Measurements from ENCODE around the gene ZNF579.

The ZNF579 gene

DNA sequence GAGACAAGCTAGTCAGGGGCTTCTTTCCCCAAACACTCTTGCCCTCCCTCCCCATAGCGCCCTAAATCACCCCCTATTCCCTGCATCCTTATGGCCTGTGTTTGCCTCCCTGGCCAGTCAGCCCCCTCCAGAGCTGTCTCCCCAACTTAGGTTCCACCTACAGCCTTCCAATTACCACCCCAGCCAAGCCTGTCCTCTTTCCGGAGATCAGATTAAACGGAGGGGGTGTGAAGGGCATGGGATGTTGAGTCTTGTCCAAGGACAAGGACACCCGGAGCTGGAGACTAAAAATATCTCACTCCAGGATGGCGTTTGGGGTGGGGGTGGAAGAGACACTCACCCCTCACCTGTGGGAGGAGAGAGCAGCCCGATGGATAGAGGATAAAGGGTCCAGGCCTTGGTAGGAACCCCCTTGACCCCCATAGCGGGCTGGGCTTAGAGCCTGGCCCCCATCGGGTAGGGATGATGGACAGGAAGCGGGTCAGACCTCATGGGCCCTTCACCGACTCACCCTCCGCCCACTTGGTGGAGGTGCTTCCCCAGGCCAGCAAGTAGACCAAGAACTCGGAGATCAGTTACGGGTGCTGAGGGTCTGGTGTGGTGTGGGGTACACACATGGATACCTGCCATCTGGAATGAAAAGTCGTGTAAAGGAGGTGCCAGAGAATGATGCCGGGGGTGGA, 30.8 kb upstream of the ZNF579 start:
- no peak for DNase-seq

DNA sequence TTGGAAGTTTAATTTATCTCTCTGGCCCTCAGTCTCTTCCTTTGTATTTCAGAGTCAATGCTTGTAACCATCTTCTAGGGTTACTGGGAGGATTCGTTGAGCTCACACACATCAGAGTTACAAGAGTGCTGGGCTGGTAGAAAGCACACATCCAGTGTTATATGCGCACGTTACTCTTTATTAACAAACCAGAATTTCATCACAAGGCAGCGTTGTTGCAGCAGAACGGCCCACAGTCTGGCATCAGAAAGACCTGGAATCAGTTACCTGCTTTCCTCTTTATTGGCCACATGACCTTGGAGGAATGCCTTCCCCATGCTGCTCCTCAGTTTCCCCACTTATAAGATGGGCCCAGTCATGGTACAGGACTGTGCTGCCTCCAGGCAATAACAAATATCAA, 28.7 kb upstream of the ZNF579 start:
- DNase-seq = no peak

DNA sequence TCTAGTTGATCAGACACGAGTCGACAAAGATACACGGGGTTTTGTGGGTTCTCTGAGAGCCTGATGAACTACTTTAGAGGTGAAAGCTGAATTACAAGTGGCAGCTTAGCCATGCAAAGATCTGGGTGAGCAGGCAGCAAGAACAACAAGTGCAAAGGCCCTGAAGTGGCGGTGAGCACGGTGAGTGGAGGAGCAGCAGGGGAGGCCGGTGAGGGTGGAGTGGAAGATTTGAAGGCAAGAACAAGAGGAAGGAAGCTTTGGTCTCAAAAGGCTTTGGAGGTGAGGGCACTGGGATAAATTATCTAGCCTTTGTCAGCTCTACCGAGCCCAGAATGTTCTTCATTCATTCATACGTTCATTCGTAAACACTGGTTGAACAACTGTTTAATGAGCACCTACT, 26.2 kb upstream of the ZNF579 start:
- no peak for DNase-seq

DNA sequence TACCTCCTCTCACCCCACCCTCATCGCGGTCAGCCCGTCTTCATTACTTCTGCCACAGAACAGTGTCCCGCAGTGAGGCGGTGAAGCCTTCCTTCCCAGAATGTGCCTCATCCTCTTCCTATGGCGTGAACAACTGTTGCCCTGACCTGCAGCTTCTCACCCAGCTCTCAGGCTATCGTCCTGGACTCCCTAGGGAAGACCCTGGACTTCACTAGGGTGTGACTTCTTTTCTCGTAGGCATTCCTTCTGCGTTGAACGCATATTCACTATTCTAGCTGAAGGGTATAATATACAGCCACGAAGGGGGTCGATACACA, 25.8 kb upstream of the ZNF579 start:
- no peak for DNase-seq

DNA sequence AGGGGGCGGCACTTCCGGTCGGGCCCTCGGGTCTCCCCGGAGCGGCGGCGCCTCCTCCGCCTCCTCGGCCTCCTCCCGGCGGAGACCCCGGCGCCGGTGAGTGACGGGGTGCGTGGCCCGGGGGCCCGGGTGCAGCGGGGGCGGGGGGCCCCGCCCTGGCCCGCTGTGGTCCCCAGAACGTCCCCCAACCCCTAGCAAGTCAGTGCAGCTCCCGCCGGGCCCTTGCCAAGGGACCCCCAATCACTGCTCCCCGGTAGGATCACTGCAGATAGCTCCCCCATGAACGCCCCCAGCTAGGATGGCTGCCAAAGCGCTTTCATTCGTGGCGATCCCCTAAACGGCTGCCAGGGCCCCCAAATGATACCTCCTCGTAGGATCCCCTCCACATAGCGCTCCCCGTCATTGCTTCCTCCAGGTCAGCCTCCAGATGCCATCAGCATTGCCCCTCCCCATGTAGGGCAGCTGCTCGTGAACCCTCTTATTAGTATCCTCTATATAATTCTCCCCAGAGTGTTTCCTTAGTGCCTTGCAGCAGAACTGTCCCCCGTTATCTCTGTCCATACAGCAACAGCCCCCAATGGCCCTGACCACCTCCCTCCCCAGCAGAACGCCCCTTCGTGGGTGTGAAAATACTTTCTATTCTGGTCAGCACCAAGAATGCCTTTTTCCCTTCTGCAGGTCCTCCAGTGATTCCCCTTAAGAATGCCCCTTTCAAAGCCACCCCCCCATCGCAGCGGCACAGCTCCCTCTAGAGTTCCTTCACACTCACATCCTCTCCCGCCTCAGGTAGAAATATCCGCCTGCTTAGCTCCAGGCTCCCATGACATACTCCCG, 25.2 kb upstream of the ZNF579 start, which contains the start of gene ZNF865:
Gene ZNF865, plus strand, starts transcription at position 11 of the 834 bp plus-strand sequence. CDS start 7,972 bp downstream, outside the sequence.
- DNase-seq = peak; percentile 80

DNA sequence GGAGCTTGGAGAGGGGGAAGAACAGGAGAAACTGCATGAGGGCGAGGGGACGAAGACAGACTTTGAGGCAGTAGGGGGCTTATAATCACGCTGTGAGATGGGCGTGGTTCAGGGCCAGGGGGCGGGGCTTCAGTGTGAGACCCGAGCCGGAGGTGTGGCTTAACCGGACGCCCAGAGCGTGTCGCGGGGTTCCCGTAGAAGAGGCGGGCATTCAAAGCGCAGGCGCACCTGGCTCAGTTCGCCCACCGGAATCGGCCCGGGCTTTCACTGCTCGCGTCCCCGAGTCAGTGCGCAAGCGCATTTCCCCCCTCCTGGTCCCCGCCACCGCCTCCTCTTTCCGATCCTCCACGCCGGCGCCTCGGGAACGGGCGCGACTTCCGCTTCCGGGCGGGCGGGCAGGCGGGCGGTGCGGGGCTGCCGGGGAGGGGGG, 24.6 kb upstream of the ZNF579 start:
- peak; percentile 99 for DNase-seq

DNA sequence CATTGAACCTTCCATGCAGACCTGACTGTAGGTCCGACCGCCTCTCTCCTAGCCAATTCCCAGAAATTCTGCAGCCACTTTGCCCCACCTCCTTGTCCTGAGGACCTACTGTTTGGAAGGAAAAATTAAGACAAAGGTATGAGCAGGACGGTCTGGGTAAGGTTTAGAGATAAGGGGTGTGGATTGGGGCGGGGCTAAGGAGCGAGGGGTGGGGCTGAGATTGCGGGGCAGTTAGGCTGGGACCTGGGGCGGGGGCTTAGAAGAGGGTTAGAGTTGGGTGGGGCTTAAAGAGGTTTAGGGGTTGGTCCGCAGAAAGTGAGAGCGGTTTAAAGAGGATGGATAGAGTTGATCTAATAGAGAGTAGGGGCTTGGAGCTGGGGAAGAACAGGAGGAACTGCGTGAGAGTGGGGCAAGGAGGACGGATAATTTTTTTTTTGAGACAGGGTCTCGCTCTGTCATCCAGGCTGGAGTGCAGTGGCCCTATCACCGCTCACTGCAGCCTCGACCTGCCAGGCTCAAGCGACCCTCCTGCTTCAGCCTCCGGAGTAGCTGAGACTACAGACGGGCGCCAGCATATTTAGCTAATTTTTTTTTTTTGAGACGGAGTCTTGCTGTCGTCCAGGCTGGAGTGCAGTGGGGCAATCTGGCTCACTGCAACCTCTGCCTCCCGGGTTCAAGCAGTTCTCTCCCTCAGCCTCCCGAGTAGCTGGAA, 23.1 kb upstream of the ZNF579 start:
- no peak for DNase-seq

DNA sequence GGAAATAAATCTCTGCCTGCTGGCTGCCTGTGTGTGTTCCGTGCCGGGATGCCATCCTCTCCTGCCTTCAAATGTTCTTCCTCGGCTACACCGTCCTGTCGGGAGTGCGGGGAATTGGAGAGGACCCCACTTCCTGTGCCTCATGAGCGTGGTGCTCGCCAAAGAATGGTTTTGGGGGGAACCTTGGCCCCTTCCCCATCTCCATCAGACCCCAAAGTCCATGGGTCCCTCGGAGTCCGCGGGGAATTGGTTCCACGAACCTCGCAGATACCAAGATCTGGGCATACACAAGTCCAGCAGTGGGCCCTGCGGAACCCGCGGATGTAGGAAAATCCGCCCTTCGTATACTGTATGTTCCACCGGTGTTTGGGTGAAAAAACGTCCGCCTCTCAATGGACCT, 22.5 kb upstream of the ZNF579 start:
- DNase-seq = no peak

DNA sequence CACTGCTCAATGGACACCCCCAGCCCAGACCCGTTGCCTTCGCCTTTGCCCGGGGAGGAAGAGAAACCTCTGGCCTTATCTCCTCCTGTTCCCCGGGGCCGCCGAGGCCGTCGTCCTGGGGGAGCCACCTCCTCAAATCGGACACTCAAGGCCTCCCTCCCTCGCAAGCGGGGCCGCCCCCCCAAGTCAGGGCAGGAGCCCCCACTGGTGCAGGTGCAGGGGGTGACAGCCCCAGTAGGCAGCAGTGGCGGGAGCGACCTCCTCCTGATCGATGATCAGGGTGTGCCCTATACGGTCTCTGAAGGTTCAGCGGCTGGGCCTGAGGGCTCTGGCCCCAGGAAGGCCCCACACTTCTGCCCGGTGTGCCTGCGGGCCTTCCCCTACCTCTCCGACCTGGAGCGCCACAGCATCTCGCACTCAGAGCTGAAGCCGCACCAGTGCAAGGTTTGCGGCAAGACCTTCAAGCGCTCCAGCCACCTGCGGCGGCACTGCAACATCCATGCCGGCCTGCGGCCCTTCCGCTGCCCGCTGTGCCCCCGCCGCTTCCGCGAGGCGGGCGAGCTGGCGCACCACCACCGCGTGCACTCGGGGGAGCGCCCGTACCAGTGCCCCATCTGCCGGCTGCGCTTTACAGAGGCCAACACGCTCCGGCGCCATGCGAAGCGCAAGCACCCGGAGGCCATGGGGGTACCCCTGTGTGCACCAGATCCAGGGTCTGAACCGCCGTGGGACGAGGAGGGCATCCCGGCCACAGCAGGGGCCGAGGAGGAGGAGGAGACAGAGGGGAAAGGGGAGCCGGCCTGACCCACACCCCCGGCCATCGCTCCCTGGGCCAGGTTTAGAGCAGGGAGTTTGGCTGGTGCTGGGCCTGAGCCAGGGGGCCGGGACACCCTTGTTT, 21.7 kb upstream of the ZNF579 start:
- no peak for DNase-seq

DNA sequence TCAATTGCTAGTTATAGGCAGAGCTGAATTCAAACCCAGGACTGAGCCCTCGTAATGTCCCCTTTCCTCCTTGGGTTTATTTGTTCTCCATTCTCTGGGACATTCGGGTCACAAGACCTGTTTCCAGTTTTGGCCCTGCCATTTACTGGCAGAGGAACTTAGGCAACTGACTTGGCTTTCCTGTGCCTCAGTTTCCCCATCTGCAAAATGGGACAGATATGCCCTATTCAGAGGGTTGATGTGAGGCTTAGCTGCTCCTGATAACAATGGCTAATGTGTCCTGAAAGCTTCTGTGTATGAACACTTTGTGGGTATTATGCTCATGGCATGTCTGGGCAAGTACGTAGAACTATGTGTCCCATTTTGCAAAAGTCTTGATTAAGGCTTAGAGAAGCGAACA, 20.4 kb upstream of the ZNF579 start:
- DNase-seq = no peak

DNA sequence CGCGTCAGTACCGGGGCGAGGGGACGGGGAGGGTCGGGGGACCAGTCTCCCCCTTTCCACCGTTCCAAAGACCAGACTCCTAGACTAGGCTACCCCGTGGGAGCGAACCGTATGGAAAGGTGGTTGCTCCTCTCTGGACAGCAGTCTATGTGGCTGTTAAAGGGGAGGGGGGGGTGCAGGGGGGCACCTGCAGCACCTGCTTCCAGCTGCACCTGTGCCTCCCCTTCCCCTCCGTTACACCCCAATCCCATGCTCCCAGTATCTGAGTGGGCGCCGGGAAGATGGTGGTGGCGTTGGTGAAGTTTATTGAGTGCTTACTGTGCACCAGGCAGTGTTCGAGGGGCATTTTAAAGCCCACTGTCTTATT, 20.0 kb upstream of the ZNF579 start:
- DNase-seq = no peak

DNA sequence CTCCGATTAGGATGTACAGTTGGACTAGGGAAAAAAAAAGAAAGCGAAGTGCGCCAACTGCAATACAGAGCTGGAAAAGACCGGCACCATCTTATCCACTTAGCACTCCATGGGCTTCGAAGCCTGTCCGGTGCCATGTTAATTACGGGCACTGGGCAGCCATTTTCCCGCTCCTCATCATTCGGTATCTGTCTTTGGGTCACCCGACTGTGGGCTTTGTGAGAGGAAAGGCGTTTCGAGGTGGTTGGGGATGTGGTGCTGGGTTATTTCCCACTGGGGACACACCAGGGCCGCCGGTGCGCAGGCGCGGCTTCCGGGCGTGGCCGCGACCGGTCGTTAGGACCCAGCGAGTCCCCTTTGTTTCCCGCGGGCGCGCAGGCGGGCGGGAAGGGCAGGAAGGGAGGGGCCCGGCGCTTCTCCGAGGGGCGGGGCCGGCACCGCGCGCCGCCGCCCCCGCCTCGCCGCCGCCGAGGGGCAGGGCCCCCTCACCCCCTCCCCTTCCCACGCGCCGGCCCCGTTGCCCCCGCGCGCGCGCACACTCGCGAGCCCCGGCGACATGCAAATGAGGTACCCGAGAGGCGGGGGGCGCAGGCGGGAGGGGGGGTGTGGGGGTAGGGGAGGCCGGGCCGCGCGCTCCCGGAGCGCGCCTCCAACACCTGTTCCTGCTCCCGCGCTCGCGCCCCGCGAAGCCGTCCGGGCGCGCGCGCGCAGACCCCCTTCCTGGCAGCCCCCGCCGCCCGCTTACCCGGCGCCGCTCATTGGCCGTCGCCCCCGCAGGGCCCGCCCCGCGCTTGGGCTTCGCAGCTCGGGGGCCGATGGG, 19.4 kb upstream of the ZNF579 start, which contains the start of gene ZNF524:
Gene ZNF524, plus strand, starts transcription at position 447 of the 820 bp plus-strand sequence. CDS start 1,825 bp downstream, outside the sequence.
- DNase-seq = peak; percentile 85

DNA sequence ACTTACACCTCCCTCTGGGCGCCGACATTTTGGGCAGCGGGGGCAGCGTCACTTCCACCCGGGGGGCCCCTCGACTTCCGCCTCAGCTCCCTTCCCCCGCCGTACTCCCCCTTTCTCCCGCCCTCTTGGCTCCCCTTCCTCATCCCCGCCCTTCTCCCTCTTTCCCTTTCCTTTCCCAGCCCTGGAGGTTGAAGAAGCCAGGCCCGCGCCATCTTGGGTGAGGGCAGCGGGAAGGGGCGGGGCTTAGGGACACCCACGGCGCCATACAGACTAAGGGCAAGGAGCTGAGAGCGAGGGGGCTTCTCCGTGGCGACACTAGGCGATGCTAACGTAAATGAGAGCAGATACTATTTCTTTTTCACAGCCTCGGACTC, 18.8 kb upstream of the ZNF579 start, which contains the start of gene FIZ1:
Gene FIZ1, minus strand, starts transcription at position 50 of the 374 bp plus-strand sequence. CDS start 1,652 bp downstream, outside the sequence.
- peak; percentile 97 for DNase-seq

DNA sequence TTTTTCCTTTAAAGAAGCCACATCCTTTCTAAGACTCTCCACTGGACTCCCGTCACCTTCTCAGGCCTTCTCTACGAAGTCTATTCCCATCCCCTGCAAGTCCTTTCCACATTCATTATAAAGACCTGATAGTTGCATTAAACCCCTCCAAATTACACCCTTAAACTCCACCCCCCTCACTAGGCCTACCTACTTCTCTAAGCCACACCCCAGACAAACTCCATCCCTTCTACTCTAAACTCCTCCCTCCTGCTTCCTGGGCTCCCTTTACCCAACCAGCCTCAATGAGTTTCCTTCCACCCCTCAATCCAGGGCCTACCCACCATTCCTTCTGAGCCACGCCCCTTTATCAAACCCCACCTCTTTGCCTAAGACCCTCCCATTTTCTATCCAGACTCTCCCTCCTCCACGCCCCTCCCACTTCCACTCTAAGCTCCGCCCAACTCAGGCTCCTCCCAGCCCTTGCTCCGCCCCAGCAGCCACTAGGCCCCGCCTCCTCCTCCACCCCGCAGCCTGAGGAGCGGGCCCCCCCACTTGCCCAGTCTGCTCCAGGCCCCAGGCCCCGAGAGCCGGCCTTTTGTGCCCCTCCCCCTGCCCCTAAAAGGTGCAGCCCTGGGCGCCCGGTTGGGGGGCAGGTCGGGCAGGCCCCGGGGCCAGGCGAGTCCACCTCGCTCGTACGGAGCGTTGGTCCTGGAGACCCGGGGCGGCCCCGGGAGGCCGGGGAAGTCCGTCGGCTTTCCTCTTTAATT, 18.2 kb upstream of the ZNF579 start:
- DNase-seq = peak; percentile 97

DNA sequence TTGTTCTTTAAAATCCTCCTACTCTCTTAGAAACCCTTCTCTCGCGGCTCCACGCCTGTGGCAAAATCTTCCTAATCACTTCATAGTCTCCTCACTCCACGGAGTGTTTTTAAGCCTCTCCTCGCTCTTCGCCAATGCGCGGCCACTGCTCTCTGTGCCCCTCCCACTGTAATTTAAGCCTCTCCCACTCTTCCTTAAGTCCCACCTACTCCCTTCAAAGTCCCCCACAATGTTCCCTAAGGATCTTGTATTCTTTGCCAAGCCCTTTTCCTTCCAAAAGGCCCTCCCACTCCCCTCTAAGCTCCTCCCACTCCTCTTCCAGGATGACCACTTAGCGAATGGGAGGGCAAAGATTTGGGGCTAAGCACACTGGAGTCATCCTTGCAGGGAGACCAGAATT, 17.4 kb upstream of the ZNF579 start:
- no peak for DNase-seq

DNA sequence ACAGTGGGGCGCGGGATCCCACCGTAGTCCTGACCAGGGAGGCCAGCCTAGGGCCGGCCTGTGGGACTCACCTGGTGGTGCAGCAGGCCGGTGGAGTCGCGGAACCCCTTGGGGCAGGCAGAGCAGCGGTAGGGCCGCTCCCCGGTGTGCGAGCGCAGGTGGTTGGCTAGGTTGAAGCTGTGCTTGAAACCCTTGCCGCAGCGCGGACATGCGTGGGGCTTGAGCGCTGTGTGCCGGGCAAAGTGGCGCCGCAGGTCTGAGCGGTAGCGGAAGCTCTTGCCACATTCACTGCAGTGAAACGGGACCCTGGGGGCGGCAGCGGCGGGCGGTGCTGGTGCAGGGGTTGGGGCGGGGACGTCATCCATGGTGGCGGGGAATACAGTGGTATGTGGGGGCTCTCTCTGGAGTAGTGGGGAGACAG, 16.9 kb upstream of the ZNF579 start:
- no peak for DNase-seq

DNA sequence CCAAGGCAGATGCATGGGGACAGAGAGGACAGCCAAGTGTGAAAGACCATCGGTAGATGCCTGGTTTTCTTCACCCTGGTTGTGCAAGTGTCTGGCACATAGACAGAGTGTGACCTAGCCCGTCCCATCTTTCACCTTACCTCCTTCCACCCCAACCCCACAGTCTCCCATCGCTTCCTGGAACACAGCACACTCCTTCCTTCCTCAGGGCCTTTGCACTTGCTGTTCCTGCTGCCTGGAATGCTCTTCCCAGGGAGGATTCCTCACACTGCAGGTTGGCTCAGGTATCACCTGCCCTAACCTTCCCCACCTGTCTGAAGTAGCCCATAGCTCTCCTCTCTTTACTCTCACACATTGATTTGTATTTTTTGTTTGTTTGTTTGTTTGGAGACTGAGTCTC, 15.7 kb upstream of the ZNF579 start:
- DNase-seq = no peak

DNA sequence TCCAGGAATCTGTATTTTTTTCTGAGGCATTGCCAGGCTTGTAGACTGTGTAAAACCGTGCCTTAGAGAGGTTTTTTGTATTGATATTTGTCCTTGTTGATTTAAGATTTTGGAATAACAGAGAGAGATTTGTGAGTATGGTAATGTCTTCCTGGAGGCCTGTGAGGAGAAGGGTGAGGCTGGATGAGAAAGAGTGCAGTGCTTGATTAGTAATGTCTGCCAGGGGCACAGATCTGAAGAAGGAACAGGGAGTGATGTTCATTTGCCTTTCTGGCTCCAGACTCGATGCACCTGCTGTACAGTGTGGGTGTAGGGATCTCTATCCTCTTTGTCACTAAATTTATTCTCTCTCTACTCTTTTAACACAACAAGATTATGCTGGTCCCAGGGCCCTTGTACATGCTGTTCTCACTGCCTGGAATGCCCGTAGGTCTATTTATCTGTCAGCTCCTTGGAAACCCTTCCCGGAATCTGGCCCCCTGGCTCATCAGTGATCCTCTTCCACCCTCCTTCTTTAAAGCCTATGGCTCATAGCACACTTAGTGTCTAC, 14.4 kb upstream of the ZNF579 start:
- DNase-seq = no peak

DNA sequence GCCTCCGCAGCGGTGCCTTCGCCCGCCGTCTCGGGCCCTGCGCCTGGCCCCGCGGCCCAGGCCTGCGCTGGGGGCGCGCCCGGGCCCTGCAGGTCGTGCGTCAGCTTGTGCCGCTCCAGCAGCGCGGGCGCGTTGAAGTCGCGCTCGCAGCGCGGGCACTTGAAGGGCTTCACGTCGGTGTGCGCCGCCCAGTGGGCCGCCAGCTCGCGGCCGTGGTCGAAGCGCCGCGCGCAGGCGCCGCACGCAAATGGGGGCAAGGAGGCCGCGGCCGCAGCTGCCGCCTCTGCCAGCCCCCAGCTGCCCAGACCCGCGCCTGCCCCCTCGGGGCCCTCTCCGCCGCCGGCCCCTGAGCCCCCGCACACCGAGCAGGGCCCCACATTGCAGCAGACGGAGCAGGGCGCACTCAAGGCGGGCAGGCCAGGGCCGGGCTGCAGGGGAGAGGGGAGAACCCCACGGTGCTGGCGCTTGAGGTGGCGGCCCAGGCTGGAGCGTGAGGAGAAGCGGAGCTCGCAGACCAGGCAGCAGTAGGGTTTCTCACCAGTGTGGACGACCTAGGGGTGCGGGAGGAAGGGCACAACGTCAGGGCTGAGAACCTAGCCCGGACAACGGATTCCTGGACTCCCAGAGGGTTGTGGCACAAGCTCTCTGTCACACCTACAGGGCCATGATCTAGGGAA, 12.6 kb upstream of the ZNF579 start:
- DNase-seq = no peak
